SK-N-SH (cell line): ENCODE measurements around the gene MPPE1. TPM values are rescaled to one million over a fixed set of nuclear protein-coding genes. Genes with fewer than 3 reads are reported as not detected.

Source experiments
- CTCF ChIA-PET: fragments of 300-600, 350-600 bp; formaldehyde crosslinking; extraction: SDS; loops from one replicate; lab custom pipeline; 2021; lab: Yijun Ruan, JAX
- POLR2A ChIA-PET: fragments of 350-600 bp; sonication (Branson Sonifier 250); formaldehyde crosslinking; extraction: SDS; loops from one replicate; lab custom pipeline; 2020; ENCODE audit warnings: antibody characterized with exemption, inconsistent platforms; lab: Yijun Ruan, JAX
- DNase-seq: peaks from one replicate; pipeline ENCODE4 v3.0.0; 2012
- H2AFZ ChIP-seq: fragments of 200-600 bp; sonication (generic); 2 replicates; pipeline ENCODE4 v1.8.1; 2016; ENCODE audit warnings: antibody characterized with exemption, mild to moderate bottlenecking, low read depth
- H3F3A ChIP-seq: fragments of 200-600 bp; sonication (generic); replicated peaks from 2 replicates; pipeline ENCODE3; 2016; ENCODE audit warnings: antibody characterized with exemption, mild to moderate bottlenecking; ENCODE audit not compliant: insufficient read depth
- H3K27ac ChIP-seq, 2 experiments: fragments of 200-500 bp in 1 of 2; fragments of 200-600 bp in 1 of 2; sonication (Bioruptor generic) in 1 of 2; sonication (generic), shearing (Covaris generic) in 1 of 2; 2 replicates each; pipeline versions ENCODE4 v1.5.1 to v1.6.1; 2014 to 2016; ENCODE audit warnings: low read depth in 2 of 2, inconsistent platforms in 1 of 2, low read length in 1 of 2, mild to moderate bottlenecking in 1 of 2, mixed read lengths in 1 of 2
- H3K27me3 ChIP-seq: fragments of 200-600 bp; sonication (generic), shearing (Covaris generic); 2 replicates; pipeline ENCODE4 v1.6.1; 2016; ENCODE audit warnings: mixed run types; ENCODE audit not compliant: insufficient read depth
- H3K36me3 ChIP-seq, 2 experiments: fragments of 200-500 bp in 1 of 2; fragments of 200-600 bp in 1 of 2; sonication (Bioruptor generic) in 1 of 2; sonication (generic) in 1 of 2; replicated peaks in 1 of 2; 2 replicates each; pipeline versions ENCODE3 to v1.5.1; 2014 to 2016; ENCODE audit warnings: low read length in 1 of 2, mild to moderate bottlenecking in 1 of 2; ENCODE audit not compliant: insufficient read depth in 2 of 2, control insufficient read depth in 1 of 2
- H3K4me1 ChIP-seq, 2 experiments: fragments of 200-500 bp in 1 of 2; fragments of 200-600 bp in 1 of 2; sonication (Bioruptor generic) in 1 of 2; sonication (generic), shearing (Covaris generic) in 1 of 2; 2 replicates each; pipeline versions ENCODE4 v1.5.1 to v1.6.1; 2014 to 2016; ENCODE audit warnings: low read depth in 1 of 2, low read length in 1 of 2, mixed run types in 1 of 2; ENCODE audit not compliant: insufficient read depth in 2 of 2, control insufficient read depth in 1 of 2
- H3K4me2 ChIP-seq: fragments of 200-600 bp; sonication (generic), shearing (Covaris generic); 2 replicates; pipeline ENCODE4 v1.6.1; 2017; ENCODE audit warnings: mixed run types
- H3K4me3 ChIP-seq, 2 experiments: fragments of 200-500 bp in 1 of 2; fragments of 200-600 bp in 1 of 2; sonication (Bioruptor generic) in 1 of 2; sonication (generic), shearing (Covaris generic) in 1 of 2; 2 replicates each; pipeline versions ENCODE4 v1.5.1 to v1.8.1; 2014 to 2016; ENCODE audit warnings: low read depth in 2 of 2, inconsistent platforms in 1 of 2, low read length in 1 of 2, mild to moderate bottlenecking in 1 of 2, mixed read lengths in 1 of 2, moderate library complexity in 1 of 2
- H3K79me2 ChIP-seq: fragments of 200-600 bp; sonication (generic); 2 replicates; pipeline ENCODE4 v1.8.1; 2017; ENCODE audit warnings: mild to moderate bottlenecking; ENCODE audit not compliant: insufficient read depth
- H3K9ac ChIP-seq: fragments of 200-600 bp; sonication (generic); 2 replicates; pipeline ENCODE4 v1.6.1; 2017; ENCODE audit warnings: mixed run types
- H3K9me2 ChIP-seq: fragments of 200-600 bp; sonication (generic); 2 replicates; pipeline ENCODE4 v1.6.1; 2017; ENCODE audit warnings: mixed run types
- H3K9me3 ChIP-seq: fragments of 200-600 bp; sonication (generic); 2 replicates; pipeline ENCODE4 v1.6.1; 2017; ENCODE audit warnings: mixed run types, mild to moderate bottlenecking, moderate library complexity
- H4K20me1 ChIP-seq: fragments of 200-600 bp; sonication (generic); 2 replicates; pipeline ENCODE4 v1.6.1; 2017; ENCODE audit warnings: mild to moderate bottlenecking, mixed run types; ENCODE audit not compliant: insufficient read depth
- CHD2 ChIP-seq: fragments of 150-350 bp; IDR thresholded peaks from 2 replicates; pipeline ENCODE4 v1.6.1; 2018; ENCODE audit warnings: low read length; ENCODE audit not compliant: partially characterized antibody
- EP300 ChIP-seq, 2 experiments: IDR thresholded peaks; 2 replicates each; pipeline versions ENCODE4 v1.4.0 to v1.6.1; 2012; ENCODE audit warnings: borderline replicate concordance in 1 of 2, low read depth in 1 of 2, low read length in 1 of 2
- FOSL2 ChIP-seq: IDR thresholded peaks from 2 replicates; pipeline ENCODE4 v1.4.0; 2012; ENCODE audit warnings: low read depth, mild to moderate bottlenecking, moderate library complexity, borderline replicate concordance
- FOXJ3 ChIP-seq: sonication (generic); formaldehyde crosslinking; IDR thresholded peaks from 2 replicates; pipeline ENCODE4 v1.5.1; 2020; ENCODE audit warnings: mild to moderate bottlenecking, missing genetic modification reagents
- GABPA ChIP-seq: IDR thresholded peaks from 2 replicates; pipeline ENCODE4 v1.4.0; 2012; ENCODE audit warnings: low read depth, mild to moderate bottlenecking
- GATA2 ChIP-seq: sonication (generic); formaldehyde crosslinking; IDR thresholded peaks from 2 replicates; pipeline ENCODE4 v1.5.0; 2020; ENCODE audit warnings: mild to moderate bottlenecking, missing genetic modification reagents
- MAX ChIP-seq: IDR thresholded peaks from 2 replicates; pipeline ENCODE4 v1.4.0; 2012; ENCODE audit warnings: low read depth
- MEF2A ChIP-seq: IDR thresholded peaks from 2 replicates; pipeline ENCODE4 v1.4.0; 2012; ENCODE audit warnings: low read depth, borderline replicate concordance
- MXI1 ChIP-seq: IDR thresholded peaks from 2 replicates; pipeline ENCODE4 v1.6.1; 2012; ENCODE audit warnings: mild to moderate bottlenecking, low read depth, low read length, improper control_type of control experiment
- NFIC ChIP-seq: IDR thresholded peaks from 2 replicates; pipeline ENCODE4 v1.4.0; 2012; ENCODE audit warnings: borderline replicate concordance
- NRF1 ChIP-seq: IDR thresholded peaks from 2 replicates; pipeline ENCODE4 v1.6.1; 2012; ENCODE audit warnings: low read depth, mild to moderate bottlenecking, low read length
- RCOR1 ChIP-seq: fragments of 150-350 bp; IDR thresholded peaks from 2 replicates; pipeline ENCODE4 v1.6.1; 2017; ENCODE audit warnings: antibody characterized with exemption, low read length
- REST ChIP-seq: IDR thresholded peaks from 2 replicates; pipeline ENCODE4 v1.6.1; 2012; ENCODE audit warnings: mild to moderate bottlenecking, low read depth, low read length, moderate library complexity
- TAF1 ChIP-seq: IDR thresholded peaks from 2 replicates; pipeline ENCODE4 v1.6.1; 2012; ENCODE audit warnings: low read depth, mild to moderate bottlenecking, low read length, moderate library complexity, borderline replicate concordance
- TCF12 ChIP-seq: IDR thresholded peaks from 2 replicates; pipeline ENCODE4 v1.4.0; 2012
- USF2 ChIP-seq: fragments of 150-350 bp; IDR thresholded peaks from 2 replicates; pipeline ENCODE4 v1.6.1; 2017; ENCODE audit warnings: antibody characterized with exemption, low read length, low read depth, borderline replicate concordance
- ZBTB33 ChIP-seq: IDR thresholded peaks from 2 replicates; pipeline ENCODE4 v1.4.0; 2012; ENCODE audit warnings: low read depth, borderline replicate concordance
- WGBS: methylation state at CpG from one replicate; pipeline ENCODE4 v1.1.6; 2017; ENCODE audit warnings: low lambda C conversion rate; 5-methylcytosine and 5-hydroxymethylcytosine counted together
- polyA plus RNA-seq, 3 experiments: library from polyadenylated mRNA; depleted of rRNA; stranded (reverse); fragments of >200 nt; gene quantifications; 2 replicates each; pipeline ENCODE4 v1.2.3, GENCODE V29; 2012
- TF ChIP-seq, protein P1 (sequence below): IDR thresholded peaks from 2 replicates; pipeline ENCODE4 v1.4.0; 2012; ENCODE audit warnings: low read depth, borderline replicate concordance
- TF ChIP-seq, protein P2 (sequence below): IDR thresholded peaks from 2 replicates; pipeline ENCODE4; 2012

The MPPE1 gene
- polyA plus RNA-seq, 1 of the 3 experiments (the other 2 are of a cell fraction): 13.2 TPM

DNA sequence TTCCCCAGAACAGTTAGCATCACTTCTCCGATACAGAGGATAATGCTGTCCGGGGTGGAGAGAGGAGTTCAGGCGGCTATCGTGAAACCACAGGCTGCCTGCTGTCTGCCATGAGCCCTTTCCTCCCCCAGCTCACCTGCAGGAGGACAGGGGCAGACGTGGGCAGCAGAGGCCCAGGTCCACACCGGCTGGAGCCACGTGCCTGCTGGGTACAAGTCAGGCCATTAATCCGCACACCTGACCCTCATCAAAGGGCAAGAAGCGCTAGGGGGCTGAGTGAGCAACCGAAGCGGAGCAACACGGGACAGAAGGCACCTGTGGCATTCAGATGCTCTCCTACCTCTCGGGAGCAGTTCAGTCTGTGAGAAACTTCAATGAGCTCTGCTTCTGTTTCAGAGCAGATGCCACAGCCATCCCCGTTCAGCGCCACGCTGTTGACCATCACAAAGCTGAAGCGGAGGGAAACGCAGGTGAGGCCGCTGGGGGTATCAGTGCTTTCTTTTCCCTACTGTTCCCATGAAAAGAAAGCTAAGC, 21.5 kb downstream of the MPPE1 start:
- Histone ChIP-seq H3K27me3 (no peaks in the 10 kb centered on the region), H3K9ac (no peak overlapping the region), H2AFZ (no peak overlapping the region), H3K9me3 (no peaks in the 10 kb centered on the region), H3K4me3 (no peak overlapping the region), H3K9me2 (no peaks in the 10 kb centered on the region), H3K27ac (no peak overlapping the region), H4K20me1 (no peaks in the 10 kb centered on the region), H3K36me3 (peaks cover 7 to 27% of the 10 kb centered on the region in 2 experiments), H3K4me1 (no peaks in the 10 kb centered on the region), H3F3A (no peaks in the 10 kb centered on the region), H3K4me2 (no peak overlapping the region), H3K79me2 (no peaks in the 10 kb centered on the region)
- ChIA-PET CTCF (interaction anchor here (1.7 kb wide), 1 partner anchor 153 kb away, joined by 4 read pairs; no protein-coding TSS in a partner anchor), POLR2A (no interaction called here)
- DNase-seq: no peak
- 83% methylated on average over 17 of the region's 19 CpGs for WGBS
- no peak for TF ChIP-seq NRF1
- no peak for TF ChIP-seq EP300 (IDR thresholded peaks at IDR 0.05; ENCODE audit: borderline replicate concordance in 1 of 2, low read depth in 1 of 2, low read length in 1 of 2)
- TF ChIP-seq CHD2: no peak
- TF ChIP-seq USF2: no peak
- no peak for TF ChIP-seq NFIC
- TF ChIP-seq, protein P1, sequence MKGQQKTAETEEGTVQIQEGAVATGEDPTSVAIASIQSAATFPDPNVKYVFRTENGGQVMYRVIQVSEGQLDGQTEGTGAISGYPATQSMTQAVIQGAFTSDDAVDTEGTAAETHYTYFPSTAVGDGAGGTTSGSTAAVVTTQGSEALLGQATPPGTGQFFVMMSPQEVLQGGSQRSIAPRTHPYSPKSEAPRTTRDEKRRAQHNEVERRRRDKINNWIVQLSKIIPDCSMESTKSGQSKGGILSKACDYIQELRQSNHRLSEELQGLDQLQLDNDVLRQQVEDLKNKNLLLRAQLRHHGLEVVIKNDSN: no peak
- TF ChIP-seq GABPA: no peak
- no peak for TF ChIP-seq TCF12
- TF ChIP-seq ZBTB33: no peak
- TF ChIP-seq FOXJ3: no peak
- no peak for TF ChIP-seq REST
- TF ChIP-seq MXI1: no peak
- no peak for TF ChIP-seq FOSL2
- TF ChIP-seq MAX: no peak
- no peak for TF ChIP-seq GATA2 (CRISPR knock-in tag)
- TF ChIP-seq TAF1: no peak
- TF ChIP-seq RCOR1: no peak
- no peak for TF ChIP-seq MEF2A
- TF ChIP-seq, protein P2, sequence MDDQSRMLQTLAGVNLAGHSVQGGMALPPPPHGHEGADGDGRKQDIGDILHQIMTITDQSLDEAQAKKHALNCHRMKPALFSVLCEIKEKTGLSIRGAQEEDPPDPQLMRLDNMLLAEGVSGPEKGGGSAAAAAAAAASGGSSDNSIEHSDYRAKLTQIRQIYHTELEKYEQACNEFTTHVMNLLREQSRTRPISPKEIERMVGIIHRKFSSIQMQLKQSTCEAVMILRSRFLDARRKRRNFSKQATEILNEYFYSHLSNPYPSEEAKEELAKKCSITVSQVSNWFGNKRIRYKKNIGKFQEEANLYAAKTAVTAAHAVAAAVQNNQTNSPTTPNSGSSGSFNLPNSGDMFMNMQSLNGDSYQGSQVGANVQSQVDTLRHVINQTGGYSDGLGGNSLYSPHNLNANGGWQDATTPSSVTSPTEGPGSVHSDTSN: no peak
